Activated naive CD4-positive, alpha-beta T cell treated with anti-CD3 and anti-CD28 coated beads, Interleukin-2, amount 50 U/mL, for 16 hours (primary cell): ENCODE data around the gene HSD17B10.
"Not testable (repeated sequence)": the region's sequence is repeated elsewhere in the genome, so short reads cannot be mapped to it uniquely, and the experiment has no call there.

Experiments used
- DNase-seq: peaks from one replicate; pipeline ENCODE4 v3.0.0-alpha.2; 2020

HSD17B10 gene

DNA sequence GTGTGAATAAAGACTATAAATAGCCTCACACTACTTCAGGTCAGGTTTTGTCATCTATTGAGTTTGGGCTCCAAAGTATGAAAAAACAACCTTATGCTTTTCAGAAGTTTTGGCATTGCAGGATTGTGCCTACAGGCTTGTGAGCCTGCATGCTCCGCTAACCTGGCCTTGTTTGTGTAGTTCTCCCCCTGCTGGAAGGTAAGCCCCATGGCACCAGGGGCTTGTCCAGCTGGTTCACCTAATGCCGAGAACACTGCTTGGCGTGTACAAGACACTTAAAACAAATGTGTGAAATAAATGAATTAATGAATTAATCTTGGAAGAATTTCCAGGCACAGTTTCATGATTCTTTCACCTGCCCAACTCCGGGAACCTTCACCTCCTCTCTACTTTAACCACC lies 1.8 kb upstream of the HSD17B10 start:
- DNase-seq: peak; percentile 61

DNA sequence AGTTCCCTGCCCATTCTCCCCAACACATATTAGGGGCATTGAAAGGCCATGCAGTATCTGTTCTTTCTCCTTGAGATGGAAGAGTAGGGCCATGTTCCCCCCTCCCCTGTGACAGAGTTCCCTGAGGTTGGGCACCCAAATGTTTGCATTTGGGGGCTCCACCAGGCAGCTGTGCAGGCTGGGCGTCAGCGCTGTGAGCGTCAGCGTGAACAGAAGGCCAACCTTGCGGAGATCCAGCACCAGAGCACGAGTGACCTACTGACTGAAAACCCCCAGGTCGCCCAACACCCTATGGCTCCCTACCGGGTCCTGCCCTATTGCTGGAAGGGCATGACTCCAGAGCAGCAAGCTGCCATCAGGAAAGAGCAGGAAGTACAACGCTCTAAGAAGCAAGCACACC lies 3.9 kb downstream of the HSD17B10 start:
- no peak for DNase-seq

DNA sequence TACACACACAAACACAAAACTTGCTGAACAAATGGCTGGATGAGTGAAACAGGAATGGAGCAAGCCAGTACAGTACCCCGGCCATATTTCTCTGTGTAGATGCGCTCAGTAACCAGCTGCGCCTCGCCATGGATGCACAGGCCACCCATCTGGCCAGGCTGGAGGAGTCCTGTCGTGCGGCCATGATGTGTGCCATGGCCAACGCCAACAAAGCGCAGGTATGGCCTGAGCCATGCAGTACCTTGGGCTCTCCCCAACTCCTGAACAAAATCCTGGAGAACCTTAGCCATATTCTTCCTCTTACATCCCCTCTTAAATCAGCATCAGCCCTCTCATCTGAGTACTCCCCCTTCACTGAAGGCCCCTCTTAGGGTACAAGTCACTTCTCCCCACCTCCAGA lies 4.4 kb downstream of the HSD17B10 start:
- no peak for DNase-seq

DNA sequence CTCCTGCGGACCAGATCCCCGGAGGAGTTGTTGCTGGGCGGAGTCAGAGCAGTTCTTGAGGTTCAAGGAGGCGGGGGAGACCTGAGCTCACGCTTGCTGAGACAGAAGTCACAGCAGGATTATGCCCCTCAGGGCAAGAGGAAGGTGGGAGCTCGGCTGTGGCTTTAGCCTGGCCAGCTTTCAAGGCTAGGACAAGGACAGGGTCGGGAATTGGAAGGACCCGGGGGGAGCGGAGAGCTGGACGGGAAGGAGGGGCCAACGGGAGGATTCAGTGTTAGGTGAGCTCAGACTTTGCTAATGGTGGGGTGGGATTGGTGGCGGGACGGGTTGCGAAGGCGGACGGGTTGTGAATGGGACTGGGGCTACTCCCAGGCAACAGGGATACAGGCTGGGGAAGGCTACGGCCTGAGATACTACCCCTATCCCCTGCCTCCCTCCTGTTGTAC lies 11.3 kb downstream of the HSD17B10 start, which contains the start of gene RIBC1:
Gene RIBC1 (plus strand): TSS at position 13 of the 446 bp plus-strand sequence. CDS start 3,404 bp downstream, outside the sequence.
- DNase-seq: no peak

DNA sequence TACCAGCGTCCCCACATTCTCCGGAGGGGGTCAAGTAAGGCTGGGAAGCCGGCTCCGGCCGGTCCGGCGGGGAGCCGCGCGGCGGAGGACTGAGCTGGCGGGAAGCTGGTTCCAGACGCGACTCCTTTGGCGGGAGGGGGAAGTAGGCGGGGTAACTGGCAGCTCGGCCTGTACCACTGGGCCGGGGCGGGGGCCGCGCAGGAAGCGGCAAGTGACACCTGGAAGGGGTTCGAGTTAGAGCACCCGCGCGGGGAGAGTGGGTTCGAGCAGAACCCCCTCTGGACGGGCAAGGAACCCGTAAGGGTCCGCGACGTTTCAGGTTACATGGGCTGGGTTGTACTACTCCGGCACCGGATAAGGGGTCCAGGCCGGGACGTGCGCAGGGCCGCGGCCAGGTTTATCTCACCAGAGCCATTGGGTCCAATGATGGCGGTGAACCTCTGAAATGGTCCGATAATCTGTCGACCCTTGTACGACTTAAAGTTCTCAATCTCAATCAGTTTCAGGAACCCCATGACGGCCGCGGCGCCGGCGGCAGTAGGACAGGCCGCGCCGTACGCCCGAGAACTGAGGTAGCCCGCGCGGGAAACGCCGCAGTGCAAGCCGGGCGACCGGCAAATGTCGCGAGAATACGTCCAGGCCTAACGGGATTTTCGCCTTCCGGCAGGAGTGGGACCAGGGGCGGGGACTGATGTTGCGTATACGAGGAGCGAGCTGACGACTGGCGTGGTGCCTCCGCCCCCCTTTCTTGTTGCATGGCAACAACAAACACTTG lies 11.9 kb downstream of the HSD17B10 start, which contains the start of gene SMC1A:
Gene SMC1A (minus strand): TSS at position 569 of the 775 bp plus-strand sequence. CDS start 54 bp downstream, at position 515.
- DNase-seq: peak; percentile 93

DNA sequence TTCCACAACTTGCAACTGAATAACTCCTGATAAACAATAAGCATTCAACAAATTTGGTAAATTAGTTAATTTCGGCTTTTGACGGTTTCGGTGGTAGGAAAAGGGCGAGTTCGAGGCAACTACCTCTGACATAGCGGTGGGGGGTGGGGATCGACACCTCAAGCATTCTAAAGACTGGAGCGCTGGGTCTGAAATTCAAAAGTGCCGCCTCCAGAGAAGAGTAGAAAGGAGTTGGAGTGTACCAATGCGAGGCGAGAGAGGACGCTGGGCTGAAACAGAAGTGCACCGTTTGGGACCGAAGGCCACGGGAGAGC lies 12.4 kb downstream of the HSD17B10 start:
- DNase-seq: no peak

DNA sequence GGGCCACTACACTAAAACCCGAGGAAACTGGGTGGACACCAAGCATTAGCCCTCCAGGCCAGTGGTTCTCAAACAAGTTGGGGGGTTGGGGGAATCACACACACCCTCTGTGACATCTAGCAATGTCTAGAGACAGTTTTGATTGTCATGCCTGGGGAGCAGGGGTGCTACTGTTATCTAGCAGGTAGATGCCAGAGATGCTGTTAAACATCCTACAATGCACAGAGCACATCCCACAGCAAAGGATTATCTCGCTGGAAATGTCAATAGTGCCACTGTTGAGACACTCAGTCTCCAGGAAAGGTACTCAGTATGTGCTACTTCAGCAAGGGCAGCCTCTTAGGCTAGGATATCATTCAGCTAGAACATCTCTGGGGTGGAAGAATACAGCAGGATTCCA lies 13.0 kb downstream of the HSD17B10 start:
- DNase-seq: no peak

DNA sequence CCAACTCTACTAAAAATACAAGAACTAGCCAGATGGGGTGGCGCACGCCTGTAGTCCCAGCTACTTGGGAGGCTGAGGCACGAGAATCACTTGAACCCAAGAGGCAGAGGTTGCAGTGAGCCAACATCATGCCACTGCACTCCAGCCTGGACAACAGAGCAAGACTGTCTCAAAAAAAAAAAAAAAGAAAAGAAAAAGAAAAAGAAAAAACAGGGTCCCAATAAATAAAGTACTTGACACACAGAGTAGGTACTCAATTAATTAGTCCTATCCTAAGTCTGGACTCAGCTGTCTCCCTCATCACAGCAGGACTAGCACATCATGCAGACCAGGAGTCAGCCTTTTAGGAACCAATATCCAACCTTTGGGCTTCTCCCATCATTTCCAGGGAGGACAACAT lies 13.8 kb downstream of the HSD17B10 start:
- DNase-seq: not testable (repeated sequence)

DNA sequence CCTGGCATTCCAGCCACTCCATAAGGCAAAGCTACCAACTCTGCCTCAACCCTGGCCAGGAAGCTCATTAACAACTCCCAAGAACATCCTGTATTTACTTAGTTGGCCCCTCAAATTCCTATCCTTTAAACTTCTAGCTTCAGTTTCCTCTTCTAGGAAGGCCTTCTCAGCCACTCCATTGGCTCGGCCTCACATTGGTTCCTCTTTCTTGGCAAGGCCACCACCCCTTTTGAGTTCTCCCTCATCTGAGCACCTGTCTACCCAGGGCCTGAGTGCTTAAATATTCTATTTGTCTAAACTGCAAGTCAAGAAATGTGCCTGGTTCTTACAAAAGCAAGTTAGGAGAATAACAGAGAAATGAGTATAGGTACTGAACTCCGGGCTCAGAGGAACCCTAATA lies 21.7 kb downstream of the HSD17B10 start:
- DNase-seq: no peak

DNA sequence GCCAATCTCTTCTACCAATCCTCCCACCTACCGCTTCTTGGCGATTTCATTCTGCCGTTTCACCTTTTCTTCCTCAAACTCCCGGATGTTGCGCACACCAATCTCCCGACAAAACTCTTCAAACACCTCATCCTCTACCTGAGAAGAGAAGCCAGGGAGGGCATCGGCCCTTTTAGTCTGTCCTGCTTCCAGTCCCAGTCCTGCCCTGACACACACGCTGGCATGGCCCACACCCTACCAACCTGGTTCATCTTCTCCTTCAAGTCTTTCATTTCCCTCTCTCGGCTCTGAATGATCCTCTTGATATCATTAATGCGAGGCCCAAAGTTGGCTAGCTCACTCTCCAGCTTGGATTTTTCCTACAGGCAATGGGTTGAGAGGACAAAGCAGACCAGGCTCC lies 30.6 kb downstream of the HSD17B10 start:
- DNase-seq: no peak

DNA sequence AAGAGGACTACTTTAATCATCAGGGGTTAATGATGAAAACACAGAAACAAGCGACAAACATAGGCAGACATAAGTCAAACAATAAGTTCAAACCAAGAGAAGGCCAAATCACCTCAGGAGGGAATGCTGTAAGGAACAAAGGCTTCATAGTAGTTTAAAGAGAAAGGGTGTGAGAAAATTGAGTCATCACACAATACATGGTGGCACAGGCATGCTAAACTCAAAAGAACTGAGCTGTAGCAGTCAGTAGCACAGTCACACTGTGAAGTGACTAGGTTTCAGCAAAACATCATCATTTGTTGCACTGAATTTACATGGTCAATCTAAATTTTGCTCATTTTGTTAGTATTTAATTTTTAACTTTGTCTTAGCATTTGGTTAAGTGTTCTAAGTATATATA lies 36.0 kb downstream of the HSD17B10 start:
- DNase-seq: no peak

DNA sequence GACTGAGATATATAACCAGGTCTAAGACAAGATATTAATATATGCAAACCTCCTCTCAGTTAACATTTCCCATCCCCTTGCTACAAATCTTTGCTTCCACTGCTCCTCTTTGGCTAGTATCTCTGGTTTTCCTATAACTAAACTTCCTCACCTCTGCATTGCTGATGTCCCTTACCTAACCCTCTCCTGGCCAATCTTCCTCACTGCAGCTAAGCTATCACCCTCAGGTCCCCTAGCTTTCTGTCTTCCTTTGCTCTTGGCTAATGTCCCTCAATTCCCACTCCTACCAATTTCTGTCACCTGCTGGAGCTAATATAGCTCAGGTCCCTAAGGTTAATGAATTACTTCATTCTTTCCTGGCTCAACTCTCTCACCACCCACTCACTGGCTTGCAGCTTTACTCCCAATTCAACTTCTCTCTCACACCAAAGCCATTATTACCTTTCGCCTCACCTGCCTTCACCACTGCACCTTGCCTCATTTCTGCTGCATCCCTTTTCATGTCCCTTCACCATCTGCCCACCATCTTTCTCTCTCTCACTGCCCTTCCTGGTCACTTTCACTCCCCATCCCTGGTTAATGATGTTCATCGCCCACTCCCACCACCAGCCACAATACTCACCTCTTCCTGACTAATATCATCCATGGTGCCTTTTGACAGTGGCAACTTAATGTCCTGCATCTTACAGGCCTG lies 38.4 kb downstream of the HSD17B10 start:
- DNase-seq: no peak

DNA sequence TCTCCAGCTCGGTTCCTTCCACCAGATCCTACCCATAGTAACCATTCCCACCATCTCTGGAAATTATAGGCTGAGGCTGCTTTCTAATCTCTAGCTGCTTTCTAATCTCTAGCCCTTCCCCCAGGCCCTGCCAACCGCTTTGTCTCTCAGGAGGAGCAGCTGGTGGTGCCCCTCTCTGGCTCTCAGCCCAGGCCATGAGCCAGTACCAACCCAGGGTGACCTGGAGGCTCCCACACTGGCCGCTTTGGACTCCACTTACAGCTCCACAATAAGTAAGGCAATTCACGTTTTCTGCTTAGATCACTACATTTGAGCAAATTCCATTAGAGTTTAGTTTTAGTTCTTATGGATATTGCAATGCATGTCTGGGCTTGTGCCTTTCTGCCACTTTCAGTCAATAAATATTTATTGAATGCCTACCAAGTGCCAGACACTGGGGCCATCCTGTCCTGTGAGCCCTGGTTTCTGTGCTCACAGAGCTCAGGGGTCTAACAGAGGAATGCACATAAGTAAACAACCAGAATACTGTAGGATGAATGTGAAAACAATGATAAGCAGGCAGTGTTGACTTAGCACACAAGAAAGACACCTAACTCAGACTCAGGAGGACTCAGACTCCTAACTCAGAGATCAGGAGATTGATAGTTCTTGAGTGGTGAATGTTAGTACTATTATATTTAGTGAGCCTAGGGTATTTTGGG lies 50.6 kb downstream of the HSD17B10 start:
- DNase-seq: no peak
